Right lobe of liver (tissue), 4 donors: ENCODE measurements around the gene PLCB4.

Experiments used
- POLR2A ChIP-seq: fragments of 450-650 bp; IDR thresholded peaks from one replicate; pipeline ENCODE4 v1.6.1; 2017; ENCODE audit warnings: antibody characterized with exemption, mild to moderate bottlenecking
- TF ChIP-seq, protein P1 (sequence below), 4 donors: fragments of 200-600 bp in 3 of 4; fragments of 450-650 bp in 1 of 4; IDR thresholded peaks; one replicate each; pipeline versions ENCODE4 v1.5.1 to v1.8.0; 2016 to 2022; ENCODE audit warnings: antibody characterized with exemption in 4 of 4, mild to moderate bottlenecking in 2 of 4
- donor health status: DM: no; HTN: no; CAD: no.
- donor health status: DM: no; HTN: no; CAD: no.
- donor health status: DM: no; HTN: yes; CAD: no.

DNA sequence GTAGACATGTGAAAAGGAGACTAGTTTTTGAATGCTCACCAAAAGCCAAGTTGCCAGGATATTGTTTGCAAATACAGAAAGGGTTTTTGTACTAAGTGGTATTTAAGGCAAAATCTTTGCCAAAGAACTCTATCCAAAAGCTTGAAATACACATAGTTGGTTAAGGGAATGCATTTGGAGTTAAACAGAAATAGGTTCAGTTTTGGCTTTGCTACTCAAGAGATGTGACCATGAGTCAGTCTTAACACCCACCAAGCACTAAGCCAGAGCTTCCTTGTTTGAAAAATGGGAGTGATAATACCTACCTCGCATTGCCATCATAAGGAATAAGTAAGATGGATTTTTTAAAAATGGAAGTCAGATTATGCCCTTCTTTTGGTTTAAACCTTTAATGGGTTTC is 253.8 kb downstream of the PLCB4 start:
- TF ChIP-seq POLR2A, result no peak
- TF ChIP-seq, protein P1, sequence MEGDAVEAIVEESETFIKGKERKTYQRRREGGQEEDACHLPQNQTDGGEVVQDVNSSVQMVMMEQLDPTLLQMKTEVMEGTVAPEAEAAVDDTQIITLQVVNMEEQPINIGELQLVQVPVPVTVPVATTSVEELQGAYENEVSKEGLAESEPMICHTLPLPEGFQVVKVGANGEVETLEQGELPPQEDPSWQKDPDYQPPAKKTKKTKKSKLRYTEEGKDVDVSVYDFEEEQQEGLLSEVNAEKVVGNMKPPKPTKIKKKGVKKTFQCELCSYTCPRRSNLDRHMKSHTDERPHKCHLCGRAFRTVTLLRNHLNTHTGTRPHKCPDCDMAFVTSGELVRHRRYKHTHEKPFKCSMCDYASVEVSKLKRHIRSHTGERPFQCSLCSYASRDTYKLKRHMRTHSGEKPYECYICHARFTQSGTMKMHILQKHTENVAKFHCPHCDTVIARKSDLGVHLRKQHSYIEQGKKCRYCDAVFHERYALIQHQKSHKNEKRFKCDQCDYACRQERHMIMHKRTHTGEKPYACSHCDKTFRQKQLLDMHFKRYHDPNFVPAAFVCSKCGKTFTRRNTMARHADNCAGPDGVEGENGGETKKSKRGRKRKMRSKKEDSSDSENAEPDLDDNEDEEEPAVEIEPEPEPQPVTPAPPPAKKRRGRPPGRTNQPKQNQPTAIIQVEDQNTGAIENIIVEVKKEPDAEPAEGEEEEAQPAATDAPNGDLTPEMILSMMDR (IDR thresholded peaks at IDR 0.05), result no peak
